ENCODE results near the gene MYLK2.

The MYLK2 gene

DNA sequence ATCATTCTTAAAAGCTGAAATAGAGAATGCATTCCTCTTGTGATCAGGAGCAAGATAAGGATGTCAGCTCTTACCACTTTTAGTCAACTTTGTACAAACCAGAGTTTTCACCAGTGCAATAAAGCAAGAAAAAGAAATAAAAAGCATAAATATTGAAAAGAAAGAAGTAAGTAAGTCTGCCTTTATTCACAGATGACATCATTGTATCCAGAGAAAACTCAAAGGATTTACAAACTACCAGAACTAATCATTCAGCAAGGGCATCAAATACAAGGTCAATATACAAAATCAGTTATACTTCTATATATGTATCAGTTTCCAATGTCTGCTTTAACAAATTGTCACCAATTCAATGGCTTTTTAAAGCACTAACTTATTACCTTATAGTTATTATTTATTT lies 64.7 kb downstream of the MYLK2 start:
- TF ChIP-seq, protein P1, sequence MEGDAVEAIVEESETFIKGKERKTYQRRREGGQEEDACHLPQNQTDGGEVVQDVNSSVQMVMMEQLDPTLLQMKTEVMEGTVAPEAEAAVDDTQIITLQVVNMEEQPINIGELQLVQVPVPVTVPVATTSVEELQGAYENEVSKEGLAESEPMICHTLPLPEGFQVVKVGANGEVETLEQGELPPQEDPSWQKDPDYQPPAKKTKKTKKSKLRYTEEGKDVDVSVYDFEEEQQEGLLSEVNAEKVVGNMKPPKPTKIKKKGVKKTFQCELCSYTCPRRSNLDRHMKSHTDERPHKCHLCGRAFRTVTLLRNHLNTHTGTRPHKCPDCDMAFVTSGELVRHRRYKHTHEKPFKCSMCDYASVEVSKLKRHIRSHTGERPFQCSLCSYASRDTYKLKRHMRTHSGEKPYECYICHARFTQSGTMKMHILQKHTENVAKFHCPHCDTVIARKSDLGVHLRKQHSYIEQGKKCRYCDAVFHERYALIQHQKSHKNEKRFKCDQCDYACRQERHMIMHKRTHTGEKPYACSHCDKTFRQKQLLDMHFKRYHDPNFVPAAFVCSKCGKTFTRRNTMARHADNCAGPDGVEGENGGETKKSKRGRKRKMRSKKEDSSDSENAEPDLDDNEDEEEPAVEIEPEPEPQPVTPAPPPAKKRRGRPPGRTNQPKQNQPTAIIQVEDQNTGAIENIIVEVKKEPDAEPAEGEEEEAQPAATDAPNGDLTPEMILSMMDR (IDR thresholded peaks at IDR 0.05; ENCODE audit: low read depth, low read length): no peak
- no peaks in the 10 kb centered on the region for H3K9me3 ChIP-seq
- H3K36me3 ChIP-seq: no peaks in the 10 kb centered on the region
- no peak overlapping the region for H3K4me3 ChIP-seq (ENCODE audit: low read depth, low read length)
- no peak for DNase-seq
- no peaks in the 10 kb centered on the region for H3K4me1 ChIP-seq
- no peaks in the 10 kb centered on the region for H3K27me3 ChIP-seq
